ENCODE measurements around the gene PSME3IP1. TPM values are rescaled to one million over a fixed set of nuclear protein-coding genes. Genes with fewer than 3 reads are reported as not detected.

PSME3IP1 gene
- total RNA-seq, 1 experiment from 2014 or later = 103 TPM

DNA sequence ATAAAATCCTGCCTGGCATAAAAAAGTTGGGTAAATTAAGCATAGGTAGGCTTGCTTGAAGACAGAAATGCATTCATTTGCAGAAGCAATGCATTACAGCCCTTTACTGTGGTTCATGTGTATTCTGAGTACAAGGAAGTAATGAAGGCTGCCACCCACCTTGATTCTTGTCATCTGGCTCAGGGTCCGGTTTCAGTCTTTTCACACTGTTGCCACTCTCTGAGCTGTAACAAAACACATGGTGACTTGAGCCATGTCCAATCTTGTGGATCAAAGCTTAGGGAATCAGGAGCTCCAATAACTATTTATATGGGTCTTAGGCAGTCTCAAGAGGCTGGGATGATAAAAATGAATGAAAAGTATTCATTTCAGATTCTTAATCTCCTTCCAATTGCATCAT lies 22.0 kb downstream of the PSME3IP1 start:
- Histone ChIP-seq H4K91ac (ENCODE audit: insufficient read length, low read depth, low read length) (no peak overlapping the region), H4K8ac (replicated peaks; ENCODE audit: insufficient read length, low read depth, low read length) (no peak overlapping the region), H3K18ac (ENCODE audit: insufficient read length, low read depth, low read length) (no peak overlapping the region), H2BK15ac (ENCODE audit: low read depth, low read length) (no peak overlapping the region), H3K4me1 (ENCODE audit: insufficient read depth, low read length) (peaks cover 4% of the 10 kb centered on the region; the same call in 1 of the 2 replicates), H3K4me2 (ENCODE audit: insufficient read depth, insufficient read length, low read length) (no peak overlapping the region), H3K9me3 (ENCODE audit: control insufficient read depth, low read depth, low read length) (no peaks in the 10 kb centered on the region), H2AK5ac (ENCODE audit: insufficient read length, low read length) (no peak overlapping the region), H3K14ac (ENCODE audit: insufficient read depth, low read length) (no peak overlapping the region), H3K23me2 (ENCODE audit: insufficient read length, low read depth, low read length, poor library complexity, severe bottlenecking) (no peaks in the 10 kb centered on the region), H3K56ac (ENCODE audit: insufficient read length, low read depth, low read length) (no peak overlapping the region), H4K5ac (ENCODE audit: insufficient read length, low read depth, low read length) (no peak overlapping the region), H3K4ac (ENCODE audit: low read depth, low read length) (no peak overlapping the region), H3K27me3 (ENCODE audit: insufficient read depth, low read length) (no peaks in the 10 kb centered on the region), H3K9ac (ENCODE audit: extremely low read depth, insufficient read length, low read length) (no peak overlapping the region), H3K23ac (ENCODE audit: insufficient read length, low read depth, low read length) (no peak overlapping the region), H3T11ph (ENCODE audit: low read length) (no peak overlapping the region), H3K79me2 (ENCODE audit: insufficient read depth, low read length) (no peaks in the 10 kb centered on the region), H3K27ac (ENCODE audit: insufficient read length, low read depth, low read length) (no peak overlapping the region), H2AFZ (ENCODE audit: low read length) (no peak overlapping the region), H3K79me1 (ENCODE audit: insufficient read depth, low read depth, low read length, poor library complexity, severe bottlenecking) (no peaks in the 10 kb centered on the region), H2BK12ac (ENCODE audit: insufficient read length, low read depth, low read length) (no peak overlapping the region), H2BK120ac (ENCODE audit: low read depth, low read length, poor library complexity, severe bottlenecking) (no peak overlapping the region), H2BK5ac (ENCODE audit: insufficient read length, low read length) (no peak overlapping the region), H4K20me1 (ENCODE audit: control insufficient read depth, insufficient read depth, insufficient read length) (no peaks in the 10 kb centered on the region), H2BK20ac (ENCODE audit: low read depth, low read length, poor library complexity, severe bottlenecking) (no peak overlapping the region)
- Mint-ChIP-seq H3K36me3 (ENCODE audit: insufficient read depth in 1 of 3, low read depth in 3 of 3) (peaks cover 25 to 81% (median 60%) of the 10 kb centered on the region in 3 experiments), H3K27me3 (ENCODE audit: low read depth) (no peaks in the 10 kb centered on the region), H3K4me1 (peaks cover 10 to 17% of the 10 kb centered on the region in 2 experiments), H3K27ac (no peak overlapping the region), H3K4me3 (no peak overlapping the region), H3K9me3 (no peaks in the 10 kb centered on the region)
- WGBS (ENCODE audit: extremely low coverage, insufficient read length, low lambda C conversion rate) = no CpG with 5 or more reads among the region's 1 CpG
- TF ChIP-seq, protein P1, sequence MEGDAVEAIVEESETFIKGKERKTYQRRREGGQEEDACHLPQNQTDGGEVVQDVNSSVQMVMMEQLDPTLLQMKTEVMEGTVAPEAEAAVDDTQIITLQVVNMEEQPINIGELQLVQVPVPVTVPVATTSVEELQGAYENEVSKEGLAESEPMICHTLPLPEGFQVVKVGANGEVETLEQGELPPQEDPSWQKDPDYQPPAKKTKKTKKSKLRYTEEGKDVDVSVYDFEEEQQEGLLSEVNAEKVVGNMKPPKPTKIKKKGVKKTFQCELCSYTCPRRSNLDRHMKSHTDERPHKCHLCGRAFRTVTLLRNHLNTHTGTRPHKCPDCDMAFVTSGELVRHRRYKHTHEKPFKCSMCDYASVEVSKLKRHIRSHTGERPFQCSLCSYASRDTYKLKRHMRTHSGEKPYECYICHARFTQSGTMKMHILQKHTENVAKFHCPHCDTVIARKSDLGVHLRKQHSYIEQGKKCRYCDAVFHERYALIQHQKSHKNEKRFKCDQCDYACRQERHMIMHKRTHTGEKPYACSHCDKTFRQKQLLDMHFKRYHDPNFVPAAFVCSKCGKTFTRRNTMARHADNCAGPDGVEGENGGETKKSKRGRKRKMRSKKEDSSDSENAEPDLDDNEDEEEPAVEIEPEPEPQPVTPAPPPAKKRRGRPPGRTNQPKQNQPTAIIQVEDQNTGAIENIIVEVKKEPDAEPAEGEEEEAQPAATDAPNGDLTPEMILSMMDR (conservative IDR thresholded peaks at IDR 0.05) = no peak
- no peak for DNase-seq

Measured in H9 (cell line).